ENCODE results near the gene KRT2. TPM values are rescaled to one million over a fixed set of nuclear protein-coding genes. Genes with fewer than 3 reads are reported as not detected.

Gene KRT2
- total RNA-seq, 4 donors from 2014 or later, result 0.47 to 2.5 TPM; not detected in 2

DNA sequence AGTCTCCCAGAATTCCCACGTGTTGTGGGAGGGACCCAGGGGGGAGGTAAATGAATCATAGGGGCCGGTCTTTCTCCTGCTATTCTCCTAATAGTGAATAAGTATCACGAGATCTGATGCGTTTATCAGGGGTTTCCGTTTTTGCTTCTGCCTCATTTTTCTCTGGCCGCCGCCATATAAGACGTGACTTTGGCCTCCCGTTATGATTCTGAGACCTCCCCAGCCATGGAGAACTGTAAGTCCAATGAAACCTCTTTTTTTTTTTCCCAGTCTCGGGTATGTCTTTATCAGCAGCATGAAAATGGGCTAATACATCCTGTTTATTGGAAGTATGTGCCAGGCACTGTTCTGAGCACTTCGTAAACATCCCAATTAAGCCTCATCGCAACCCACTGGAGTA, 51.5 kb downstream of the KRT2 start:
- H3K4me1 ChIP-seq, result no peaks in the 10 kb centered on the region
- no peak for DNase-seq
- TF ChIP-seq, protein P1, sequence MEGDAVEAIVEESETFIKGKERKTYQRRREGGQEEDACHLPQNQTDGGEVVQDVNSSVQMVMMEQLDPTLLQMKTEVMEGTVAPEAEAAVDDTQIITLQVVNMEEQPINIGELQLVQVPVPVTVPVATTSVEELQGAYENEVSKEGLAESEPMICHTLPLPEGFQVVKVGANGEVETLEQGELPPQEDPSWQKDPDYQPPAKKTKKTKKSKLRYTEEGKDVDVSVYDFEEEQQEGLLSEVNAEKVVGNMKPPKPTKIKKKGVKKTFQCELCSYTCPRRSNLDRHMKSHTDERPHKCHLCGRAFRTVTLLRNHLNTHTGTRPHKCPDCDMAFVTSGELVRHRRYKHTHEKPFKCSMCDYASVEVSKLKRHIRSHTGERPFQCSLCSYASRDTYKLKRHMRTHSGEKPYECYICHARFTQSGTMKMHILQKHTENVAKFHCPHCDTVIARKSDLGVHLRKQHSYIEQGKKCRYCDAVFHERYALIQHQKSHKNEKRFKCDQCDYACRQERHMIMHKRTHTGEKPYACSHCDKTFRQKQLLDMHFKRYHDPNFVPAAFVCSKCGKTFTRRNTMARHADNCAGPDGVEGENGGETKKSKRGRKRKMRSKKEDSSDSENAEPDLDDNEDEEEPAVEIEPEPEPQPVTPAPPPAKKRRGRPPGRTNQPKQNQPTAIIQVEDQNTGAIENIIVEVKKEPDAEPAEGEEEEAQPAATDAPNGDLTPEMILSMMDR (IDR thresholded peaks at IDR 0.05), result no peak
- TF ChIP-seq POLR2A (IDR thresholded peaks at IDR 0.05), result no peak
- H3K36me3 ChIP-seq, result no peaks in the 10 kb centered on the region
- no peak overlapping the region for H3K27ac ChIP-seq
- no peaks in the 10 kb centered on the region for H3K9me3 ChIP-seq
- H3K4me3 ChIP-seq, result no peak overlapping the region
- no peaks in the 10 kb centered on the region for H3K27me3 ChIP-seq

DNA sequence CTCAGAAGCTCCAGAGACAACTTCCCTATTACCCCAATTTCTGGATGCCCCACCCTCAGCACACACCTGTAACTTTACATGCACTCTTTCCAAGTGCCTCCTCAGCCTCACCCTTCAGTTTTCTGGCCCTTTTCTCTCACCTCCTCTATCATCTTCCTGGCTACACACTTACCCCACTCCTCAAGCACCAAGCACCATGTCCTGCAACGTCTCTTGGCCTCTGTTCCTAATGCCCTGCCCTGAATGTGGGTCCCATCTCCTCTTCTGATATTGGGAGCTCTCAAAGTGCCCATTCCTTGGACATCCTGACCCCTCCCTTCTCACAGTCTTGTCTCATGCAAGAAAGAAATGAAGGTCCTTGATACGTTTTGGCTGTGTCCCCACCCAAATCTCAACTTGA, 51.9 kb downstream of the KRT2 start:
- H3K9me3 ChIP-seq, result no peaks in the 10 kb centered on the region
- no peak for DNase-seq
- H3K4me1 ChIP-seq, result no peaks in the 10 kb centered on the region
- TF ChIP-seq POLR2A (IDR thresholded peaks at IDR 0.05), result no peak
- TF ChIP-seq, protein P1 (IDR thresholded peaks at IDR 0.05), result no peak
- H3K27ac ChIP-seq, result no peak overlapping the region
- no peak overlapping the region for H3K4me3 ChIP-seq
- no peaks in the 10 kb centered on the region for H3K36me3 ChIP-seq
- no peaks in the 10 kb centered on the region for H3K27me3 ChIP-seq

DNA sequence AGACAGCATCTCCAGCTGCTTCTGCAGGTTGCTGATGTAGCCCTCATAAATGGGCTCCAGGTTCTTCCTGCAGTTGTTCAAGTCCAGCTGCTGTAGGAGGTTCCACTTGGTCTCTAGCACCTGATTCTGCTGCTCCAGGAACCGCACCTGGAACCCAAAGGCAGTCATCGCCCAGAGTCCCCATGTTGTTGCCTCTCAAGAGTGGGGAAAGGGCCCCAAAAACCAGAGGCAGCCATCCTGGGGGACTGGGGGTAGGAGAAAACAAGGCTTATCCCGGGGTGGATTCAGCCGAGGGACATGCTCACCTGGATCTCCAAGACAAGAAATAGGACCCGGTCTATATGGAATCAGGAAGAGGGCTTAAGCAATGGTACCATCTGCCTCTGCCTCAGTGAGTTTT, 53.0 kb downstream of the KRT2 start:
- H3K36me3 ChIP-seq, result no peaks in the 10 kb centered on the region
- no peaks in the 10 kb centered on the region for H3K4me1 ChIP-seq
- TF ChIP-seq, protein P1 (IDR thresholded peaks at IDR 0.05), result no peak
- TF ChIP-seq POLR2A (IDR thresholded peaks at IDR 0.05), result no peak
- H3K4me3 ChIP-seq, result no peak overlapping the region
- no peak for DNase-seq
- no peaks in the 10 kb centered on the region for H3K9me3 ChIP-seq
- no peaks in the 10 kb centered on the region for H3K27me3 ChIP-seq
- H3K27ac ChIP-seq, result no peak overlapping the region

Other genes with a start within 250 kb of the KRT2 start
- gene KRT82, start 245.9 kb downstream of the KRT2 start, total RNA-seq, result not detected
- not detected for gene KRT75, start 217.8 kb downstream of the KRT2 start, total RNA-seq
- gene KRT6B, start 200.1 kb downstream of the KRT2 start, total RNA-seq, result not detected
- under 1 TPM in 1 of 4 donors, not detected in 3; 0.67 TPM for gene KRT6C, start 178.4 kb downstream of the KRT2 start, total RNA-seq
- gene KRT6A, start 159.0 kb downstream of the KRT2 start, total RNA-seq, result 1 to 10 TPM in 2 of 4 donors, not detected in 2; 1.7 to 2.3 TPM
- 1 to 10 TPM in 2 of 4 donors, under 1 TPM in 1, not detected in 1; 0.94 to 9.9 (median 5.9) TPM for gene KRT5, start 131.8 kb downstream of the KRT2 start, total RNA-seq
- gene KRT71, start 99.1 kb downstream of the KRT2 start, total RNA-seq, result not detected
- gene KRT74, start 78.4 kb downstream of the KRT2 start, total RNA-seq, result not detected
- gene KRT72, start 50.7 kb downstream of the KRT2 start, total RNA-seq, result 1 to 10 TPM in 3 of 4 donors, not detected in 1; 1.1 to 4.5 (median 2.3) TPM
- 1 to 10 TPM in 1 of 4 donors, under 1 TPM in 1, not detected in 2; 0.40 to 1.2 TPM for gene KRT73, start 33.7 kb downstream of the KRT2 start, total RNA-seq
- gene KRT1, start 28.2 kb upstream of the KRT2 start, total RNA-seq, result 1 to 10 TPM in 1 of 4 donors, under 1 TPM in 2, not detected in 1; 0.76 to 1.7 (median 0.94) TPM
- gene KRT77, start 51.3 kb upstream of the KRT2 start, total RNA-seq, result not detected
- not detected for gene KRT76, start 125.1 kb upstream of the KRT2 start, total RNA-seq
- not detected for gene KRT3, start 143.9 kb upstream of the KRT2 start, total RNA-seq
- gene KRT4, start 161.9 kb upstream of the KRT2 start, total RNA-seq, result not detected
- gene KRT79, start 182.1 kb upstream of the KRT2 start, total RNA-seq, result not detected
- gene KRT78, start 196.8 kb upstream of the KRT2 start, total RNA-seq, result not detected

Measured in Peyer's patch (tissue), 4 donors.